Uterus (tissue), 2 donors: Measurements from ENCODE around the gene TOMT.

Experiments
- POLR2A ChIP-seq, 2 donors: fragments of 450-650 bp; IDR thresholded peaks; one replicate each; pipeline ENCODE4 v1.6.1; 2016; ENCODE audit warnings: antibody characterized with exemption in 2 of 2, mild to moderate bottlenecking in 1 of 2, moderate library complexity in 1 of 2
- TF ChIP-seq, protein P1 (sequence below), 4 experiments: fragments of 200-600 bp in 2 of 4; fragments of 450-650 bp in 2 of 4; sonication (generic) in 2 of 4; IDR thresholded peaks; one replicate each; pipeline ENCODE4 v1.5.1; 2016 to 2019; ENCODE audit warnings: antibody characterized with exemption in 4 of 4, mild to moderate bottlenecking in 2 of 4, moderate library complexity in 1 of 4

DNA sequence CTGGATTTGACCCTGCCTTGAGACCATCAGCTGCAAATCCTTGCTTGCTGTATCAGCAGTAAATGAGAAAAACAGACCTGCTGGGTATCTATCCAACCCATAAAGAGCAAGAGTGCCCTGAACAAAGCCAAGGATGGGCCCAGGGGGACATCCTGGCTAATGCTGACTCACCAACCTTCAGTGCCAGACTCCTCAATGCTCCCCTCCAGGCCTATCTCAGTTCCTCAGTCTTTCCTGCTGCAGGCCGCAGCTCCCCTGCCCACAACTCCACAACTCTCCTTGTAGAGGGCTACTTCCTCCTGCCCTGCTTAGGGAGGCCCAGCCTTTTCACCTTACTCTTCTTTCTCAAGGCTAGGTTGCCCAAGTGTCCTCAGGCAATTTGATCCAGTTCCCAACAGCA, 5.3 kb upstream of the TOMT start:
- TF ChIP-seq POLR2A (IDR thresholded peaks at IDR 0.05) = no peak
- TF ChIP-seq, protein P1, sequence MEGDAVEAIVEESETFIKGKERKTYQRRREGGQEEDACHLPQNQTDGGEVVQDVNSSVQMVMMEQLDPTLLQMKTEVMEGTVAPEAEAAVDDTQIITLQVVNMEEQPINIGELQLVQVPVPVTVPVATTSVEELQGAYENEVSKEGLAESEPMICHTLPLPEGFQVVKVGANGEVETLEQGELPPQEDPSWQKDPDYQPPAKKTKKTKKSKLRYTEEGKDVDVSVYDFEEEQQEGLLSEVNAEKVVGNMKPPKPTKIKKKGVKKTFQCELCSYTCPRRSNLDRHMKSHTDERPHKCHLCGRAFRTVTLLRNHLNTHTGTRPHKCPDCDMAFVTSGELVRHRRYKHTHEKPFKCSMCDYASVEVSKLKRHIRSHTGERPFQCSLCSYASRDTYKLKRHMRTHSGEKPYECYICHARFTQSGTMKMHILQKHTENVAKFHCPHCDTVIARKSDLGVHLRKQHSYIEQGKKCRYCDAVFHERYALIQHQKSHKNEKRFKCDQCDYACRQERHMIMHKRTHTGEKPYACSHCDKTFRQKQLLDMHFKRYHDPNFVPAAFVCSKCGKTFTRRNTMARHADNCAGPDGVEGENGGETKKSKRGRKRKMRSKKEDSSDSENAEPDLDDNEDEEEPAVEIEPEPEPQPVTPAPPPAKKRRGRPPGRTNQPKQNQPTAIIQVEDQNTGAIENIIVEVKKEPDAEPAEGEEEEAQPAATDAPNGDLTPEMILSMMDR (IDR thresholded peaks at IDR 0.05) = no peak
